ENCODE measurements around the gene CASP8.
"Not testable (repeated sequence)": the region's sequence is repeated elsewhere in the genome, so short reads cannot be mapped to it uniquely, and the experiment has no call there.

The CASP8 gene

GRCh38 chr2:201260302-201260800, at the start of gene CASP8:
Gene CASP8, plus strand, starts transcription at chr2:201260536. Its CDS starts 5,951 bp downstream, at chr2:201266487.
- DNase-seq: no peak

GRCh38 chr2:201215963-201216362, 44.4 kb upstream of the CASP8 start:
- DNase-seq: no peak

- no peak for DNase-seq
These were observed 43.4 kb upstream of the CASP8 start for GRCh38 chr2:201216918-201217317.

- no peak for DNase-seq
These were observed 41.6 kb upstream of the CASP8 start for GRCh38 chr2:201218780-201219179.

GRCh38 chr2:201219328-201220096, 40.8 kb upstream of the CASP8 start:
- no peak for DNase-seq

GRCh38 chr2:201220102-201220570, 40.2 kb upstream of the CASP8 start:
- peak; percentile 64 for DNase-seq

- DNase-seq: no peak
These were observed 37.0 kb upstream of the CASP8 start for GRCh38 chr2:201223089-201224073.

GRCh38 chr2:201228271-201228911, 31.9 kb upstream of the CASP8 start:
- DNase-seq: no peak

GRCh38 chr2:201228912-201229290, 31.4 kb upstream of the CASP8 start:
- no peak for DNase-seq

GRCh38 chr2:201231781-201232466, 28.4 kb upstream of the CASP8 start:
- peak; percentile 89 for DNase-seq

GRCh38 chr2:201232467-201232815, 27.9 kb upstream of the CASP8 start:
- no peak for DNase-seq

- peak; percentile 87 for DNase-seq
These were observed 27.0 kb upstream of the CASP8 start for GRCh38 chr2:201233192-201233811.

GRCh38 chr2:201233812-201234662, 26.3 kb upstream of the CASP8 start:
- no peak for DNase-seq

GRCh38 chr2:201234663-201235135, 25.6 kb upstream of the CASP8 start:
- no peak for DNase-seq

- DNase-seq: no peak
These were observed 24.2 kb upstream of the CASP8 start for GRCh38 chr2:201235860-201236811.

- no peak for DNase-seq
These were observed 22.7 kb upstream of the CASP8 start for GRCh38 chr2:201237486-201238123.

GRCh38 chr2:201239167-201239935, 21.0 kb upstream of the CASP8 start:
- DNase-seq: not testable (repeated sequence)

- DNase-seq: no peak
These were observed 17.6 kb upstream of the CASP8 start for GRCh38 chr2:201242571-201243277.

Measured in NCI-H1105 treated with DMSO at 0.1 percent for 48 hours (cell line).